Endothelial cell of umbilical vein (primary cell): ENCODE measurements around the gene TPCN1. TPM values are rescaled to one million over a fixed set of nuclear protein-coding genes. Genes with fewer than 3 reads are reported as not detected.

Source experiments
- BruUV-seq: library from RNA; stranded (reverse); fragments of 400-500 nt; replicated peaks from 2 replicates; lab custom pipeline; 2021; lab: Mats Ljungman, UMichigan
- CTCF ChIA-PET: fragments of 300-600, 350-600 bp; sonication (Branson Sonifier 250); formaldehyde crosslinking; loops from one replicate; lab custom pipeline; 2021; ENCODE audit warnings: antibody characterized with exemption, inconsistent platforms; lab: Charles Lee
- POLR2A ChIA-PET: fragments of 300-600, 350-600 bp; sonication (Branson Sonifier 250); formaldehyde crosslinking; loops from one replicate; lab custom pipeline; 2021; ENCODE audit warnings: antibody characterized with exemption, inconsistent platforms; lab: Charles Lee
- DNase-seq: peaks from one replicate; pipeline ENCODE4 v3.0.0-alpha.2; 2011; ENCODE audit warnings: low read depth, low spot score
- FAIRE-seq: peaks from 2 replicates; lab custom pipeline; 2011; peaks lifted over from hg19 to GRCh38; lab: Jason Lieb, UNC
- H2AFZ ChIP-seq: 2 replicates; pipeline ENCODE4 v1.6.0; 2012; ENCODE audit warnings: low read depth, low read length, control low read depth, inconsistent platforms
- H3K27ac ChIP-seq: 2 replicates; pipeline ENCODE4 v1.5.1; 2011; ENCODE audit warnings: low read depth, mild to moderate bottlenecking, control low read depth, low read length, moderate library complexity; ENCODE audit not compliant: insufficient read depth
- H3K27me3 ChIP-seq, 2 experiments: 2 replicates each; pipeline versions ENCODE4 v1.6.0 to v1.6.1; 2011; ENCODE audit warnings: low read length in 2 of 2, mixed read lengths in 1 of 2; ENCODE audit not compliant: control insufficient read depth in 2 of 2, insufficient read depth in 2 of 2
- H3K36me3 ChIP-seq, 2 experiments: 2 replicates in 1 of 2; 3 replicates in 1 of 2; pipeline ENCODE4 v1.5.1; 2011; ENCODE audit warnings: low read length in 2 of 2, mild to moderate bottlenecking in 1 of 2, moderate library complexity in 1 of 2; ENCODE audit not compliant: control insufficient read depth in 2 of 2, insufficient read depth in 2 of 2; ENCODE audit errors: extremely low read depth in 1 of 2
- H3K4me1 ChIP-seq: 3 replicates; pipeline ENCODE4 v1.5.1; 2011; ENCODE audit warnings: mild to moderate bottlenecking, low read length; ENCODE audit not compliant: control insufficient read depth, insufficient read depth; ENCODE audit errors: extremely low read depth
- H3K4me2 ChIP-seq: 2 replicates; pipeline ENCODE4 v1.6.1; 2011; ENCODE audit warnings: low read length, control low read depth, mixed read lengths; ENCODE audit not compliant: insufficient read depth
- H3K4me3 ChIP-seq, 3 experiments: fragments of 200-600 bp in 1 of 3; sonication (generic), shearing (Covaris generic) in 1 of 3; replicated peaks in 1 of 3; 2 replicates each; pipeline ENCODE4 v1.5.1; 2011 to 2016; ENCODE audit warnings: control low read depth in 3 of 3, low read length in 3 of 3, mild to moderate bottlenecking in 2 of 3, inconsistent platforms in 1 of 3, low read depth in 1 of 3, moderate library complexity in 1 of 3; ENCODE audit not compliant: insufficient read depth in 1 of 3
- H3K79me2 ChIP-seq: 2 replicates; pipeline ENCODE4 v1.6.0; 2012; ENCODE audit warnings: low read length, inconsistent platforms; ENCODE audit not compliant: control insufficient read depth, insufficient read depth
- H3K9ac ChIP-seq: replicated peaks from 2 replicates; pipeline ENCODE3; 2011; ENCODE audit warnings: low read length, control low read depth; ENCODE audit not compliant: insufficient read depth; ENCODE audit errors: extremely low read depth
- H3K9me1 ChIP-seq: replicated peaks from 3 replicates; pipeline ENCODE4 v1.6.0; 2011; ENCODE audit warnings: mild to moderate bottlenecking, low read length; ENCODE audit not compliant: control insufficient read depth, insufficient read depth; ENCODE audit errors: extremely low read depth
- H3K9me3 ChIP-seq: replicated peaks from 2 replicates; pipeline ENCODE4 v1.5.1; 2012; ENCODE audit warnings: low read length, inconsistent platforms; ENCODE audit not compliant: control insufficient read depth, insufficient read depth
- H4K20me1 ChIP-seq: replicated peaks from 2 replicates; pipeline ENCODE3; 2011; ENCODE audit warnings: mild to moderate bottlenecking, low read length; ENCODE audit not compliant: control insufficient read depth, insufficient read depth; ENCODE audit errors: extremely low read depth
- CTCF ChIP-seq, 2 donors: IDR thresholded peaks; 1 replicate in 1 of 2; 2 replicates in 1 of 2; pipeline ENCODE4 v1.5.1; 2011; ENCODE audit warnings: low read length in 2 of 2, mild to moderate bottlenecking in 2 of 2, moderate library complexity in 2 of 2, control low read depth in 1 of 2, inconsistent platforms in 1 of 2, low read depth in 1 of 2; ENCODE audit not compliant: insufficient read depth in 1 of 2; ENCODE audit errors: extremely low read depth in 1 of 2
- EZH2 ChIP-seq: IDR thresholded peaks from 2 replicates; pipeline ENCODE4 v1.6.1; 2012; ENCODE audit warnings: borderline replicate concordance, low read depth, mild to moderate bottlenecking, moderate library complexity, low read length, inconsistent platforms; ENCODE audit not compliant: severe bottlenecking
- FOS ChIP-seq: IDR thresholded peaks from 2 replicates; pipeline ENCODE4 v1.6.1; 2011; ENCODE audit warnings: mild to moderate bottlenecking, low read length, moderate library complexity, borderline replicate concordance; ENCODE audit not compliant: insufficient read depth
- GATA2 ChIP-seq: IDR thresholded peaks from 2 replicates; pipeline ENCODE4 v1.7.0; 2011; ENCODE audit warnings: low read depth, mild to moderate bottlenecking, moderate library complexity, mixed read lengths, low read length; ENCODE audit not compliant: insufficient read length, insufficient read depth
- JUN ChIP-seq: IDR thresholded peaks from 2 replicates; pipeline ENCODE4 v1.6.1; 2011; ENCODE audit warnings: borderline replicate concordance, low read depth; ENCODE audit not compliant: insufficient read length, insufficient read depth
- MAX ChIP-seq: IDR thresholded peaks from 2 replicates; pipeline ENCODE4 v1.6.1; 2011; ENCODE audit not compliant: insufficient read depth, insufficient read length
- MYC ChIP-seq: IDR thresholded peaks from one replicate; pipeline ENCODE4 v1.6.1; 2011; ENCODE audit warnings: mild to moderate bottlenecking, low read depth, low read length
- POLR2A ChIP-seq: IDR thresholded peaks from 2 replicates; pipeline ENCODE4 v1.6.1; 2012; ENCODE audit warnings: low read depth, mild to moderate bottlenecking, control low read depth, low read length
- POLR2AphosphoS5 ChIP-seq: IDR thresholded peaks from 2 replicates; pipeline ENCODE4 v1.6.1; 2012; ENCODE audit warnings: low read depth, mild to moderate bottlenecking, control low read depth, low read length, moderate library complexity; ENCODE audit not compliant: insufficient read depth
- dilution Hi-C: fragments of 300-500 bp; cut with MboI; formaldehyde crosslinking; loops from one replicate; pipeline ENCODE4 v1.15.0; 2019; ENCODE audit warnings: low sequenced_read_pairs; ENCODE audit not compliant: extremely low pct_ligation_motif_present
- intact Hi-C: fragments of 100-400 bp; cut with micrococcal nuclease; formaldehyde crosslinking; loops from one replicate; pipeline ENCODE4 v1.10.0; 2022
- polyA plus RNA-seq, 4 experiments: library from polyadenylated mRNA; depleted of rRNA in 3 of 4; stranded (reverse) in 3 of 4; unstranded in 1 of 4; fragments of >200 nt; gene quantifications; 2 replicates each; pipeline versions ENCODE4 v1.2.1 to v1.2.3, GENCODE V29; 2011 to 2012; ENCODE audit warnings: missing spikeins in 1 of 4
- total RNA-seq: library from RNA; stranded (reverse); gene quantifications from 2 replicates; pipeline ENCODE4 v1.2.3, GENCODE V29; 2021

Gene TPCN1
- total and polyA plus RNA-seq, 2 donors (not counting 3 experiments of a cell fraction or from before 2014, with no cell fraction given): 19.5 to 28.3 TPM

- H3K9me3 ChIP-seq: no peaks in the 10 kb centered on the region
- H3K4me2 ChIP-seq: no peak overlapping the region
- H4K20me1 ChIP-seq: no peaks in the 10 kb centered on the region
- TF ChIP-seq MAX (no peak), MYC (no peak), JUN (no peak), EZH2 (no peak), POLR2AphosphoS5 (no peak), GATA2 (no peak), CTCF (IDR thresholded peaks at IDR 0.05; ENCODE audit: extremely low read depth in 1 of 2, insufficient read depth in 1 of 2, low read depth in 1 of 2, low read length in 2 of 2) (no peak), FOS (no peak), POLR2A (no peak)
- DNase-seq: no peak
- H3K9me1 ChIP-seq: no peaks in the 10 kb centered on the region
- H3K9ac ChIP-seq: no peak overlapping the region
- H3K79me2 ChIP-seq: no peaks in the 10 kb centered on the region
- peaks cover 0 to 3% of the 10 kb centered on the region in 2 experiments for H3K36me3 ChIP-seq
- H3K27me3 ChIP-seq: no peaks in the 10 kb centered on the region
- ChIA-PET POLR2A (no interaction called here), CTCF (interaction anchor here (1.0 kb wide), 1 partner anchor 52 kb away, joined by 3 read pairs; no protein-coding TSS in a partner anchor)
- no peak overlapping the region for H2AFZ ChIP-seq
- dilution Hi-C loops (no loop called here), intact Hi-C loops (no loop called here)
- H3K4me1 ChIP-seq: peaks cover 28% of the 10 kb centered on the region
- no peak overlapping the region for H3K27ac ChIP-seq
- no TSS peak for BruUV-seq
- H3K4me3 ChIP-seq: no peak overlapping the region
- no peak for FAIRE-seq
These were observed 27.7 kb downstream of the TPCN1 start for GRCh38 chr12:113248842-113249435.
